Stimulated activated CD8-positive, alpha-beta memory T cell treated with anti-CD3 and anti-CD28 coated beads, Interleukin-12 subunit alpha, Interleukin-12 subunit beta, amount 100 ng/mL, for 24 hours (primary cell): Measurements from ENCODE around the gene ZNF287.
A peak's percentile ranks its signal among the peaks of the same experiment; 100 is the strongest.
"Not testable (repeated sequence)": the region's sequence is repeated elsewhere in the genome, so short reads cannot be mapped to it uniquely, and the experiment has no call there.

ENCODE experiments used
- DNase-seq: peaks from one replicate; pipeline ENCODE4 v3.0.0-alpha.2; 2020; ENCODE audit errors: extremely low read depth

The ZNF287 gene

GRCh38 chr17:16568541-16569357 lies at the start of gene ZNF287:
Gene ZNF287 (minus strand): TSS chr17:16569204. CDS start chr17:16567731, 1,473 bp downstream.
- peak; percentile 83 for DNase-seq

GRCh38 chr17:16617481-16618060 lies 48.6 kb upstream of the ZNF287 start:
- DNase-seq, result no peak

GRCh38 chr17:16599537-16599936 lies 30.5 kb upstream of the ZNF287 start:
- DNase-seq, result no peak

GRCh38 chr17:16593356-16594102 lies 24.5 kb upstream of the ZNF287 start:
- no peak for DNase-seq

GRCh38 chr17:16589097-16589969 lies 20.3 kb upstream of the ZNF287 start:
- DNase-seq, result peak; percentile 76

GRCh38 chr17:16585796-16586195 lies 16.8 kb upstream of the ZNF287 start:
- no peak for DNase-seq

GRCh38 chr17:16584273-16584995 lies 15.4 kb upstream of the ZNF287 start:
- peak; percentile 77 for DNase-seq

- DNase-seq, result no peak
Measured at GRCh38 chr17:16583781-16584180, 14.8 kb upstream of the ZNF287 start.

- no peak for DNase-seq
Measured at GRCh38 chr17:16573466-16573865, 4.5 kb upstream of the ZNF287 start.

GRCh38 chr17:16569358-16569712 lies 331 bp upstream of the ZNF287 start:
- no peak for DNase-seq

- no peak for DNase-seq
Measured at GRCh38 chr17:16552637-16553045, 16.4 kb downstream of the ZNF287 start.

GRCh38 chr17:16551878-16552636 lies 16.9 kb downstream of the ZNF287 start:
- no peak for DNase-seq

GRCh38 chr17:16537130-16537458 lies 31.9 kb downstream of the ZNF287 start:
- DNase-seq, result no peak

GRCh38 chr17:16534236-16534635 lies 34.8 kb downstream of the ZNF287 start:
- DNase-seq, result no peak

- no peak for DNase-seq
Measured at GRCh38 chr17:16529906-16530305, 39.1 kb downstream of the ZNF287 start.

- no peak for DNase-seq
Measured at GRCh38 chr17:16527298-16527697, 41.7 kb downstream of the ZNF287 start.

- DNase-seq, result not testable (repeated sequence)
Measured at GRCh38 chr17:16525556-16525955, 43.4 kb downstream of the ZNF287 start.

- DNase-seq, result peak; percentile 12
Measured at GRCh38 chr17:16521070-16521727, 47.8 kb downstream of the ZNF287 start.

GRCh38 chr17:16519021-16519420 lies 50.0 kb downstream of the ZNF287 start:
- no peak for DNase-seq

GRCh38 chr17:16517477-16517876 lies 51.5 kb downstream of the ZNF287 start:
- no peak for DNase-seq
